CD4-positive, alpha-beta T cell treated with Interferon alpha-2 for 1 hour (primary cell): Measurements from ENCODE around the gene OTULIN.

ENCODE experiments used
- DNase-seq, 2 donors: peaks; one replicate each; pipeline ENCODE4 v3.0.0-alpha.2; 2020 to 2022

Gene OTULIN

DNA sequence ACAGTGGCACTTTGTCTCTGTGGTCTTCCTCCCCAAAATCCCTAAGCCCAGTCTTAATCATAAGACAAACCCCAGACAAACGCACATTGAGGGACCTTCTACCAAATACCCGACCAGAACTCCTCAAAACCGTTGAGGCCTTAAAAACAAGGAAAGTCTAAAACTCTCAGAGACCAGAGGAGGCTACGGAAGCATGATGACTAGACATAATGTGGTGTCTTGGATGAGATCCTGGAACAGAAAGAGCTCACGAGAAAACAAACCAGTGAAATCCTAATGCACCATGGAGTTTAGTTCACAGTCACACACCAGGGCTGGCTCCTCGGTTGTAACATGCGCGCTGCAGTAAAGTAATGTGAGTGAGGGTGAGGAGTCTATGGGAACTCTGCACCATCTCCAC is 58.4 kb downstream of the OTULIN start:
- no peak for DNase-seq

- DNase-seq = no peak
Measured at GRCh38 chr5:14723701-14724132, 59.2 kb downstream of the OTULIN start.

DNA sequence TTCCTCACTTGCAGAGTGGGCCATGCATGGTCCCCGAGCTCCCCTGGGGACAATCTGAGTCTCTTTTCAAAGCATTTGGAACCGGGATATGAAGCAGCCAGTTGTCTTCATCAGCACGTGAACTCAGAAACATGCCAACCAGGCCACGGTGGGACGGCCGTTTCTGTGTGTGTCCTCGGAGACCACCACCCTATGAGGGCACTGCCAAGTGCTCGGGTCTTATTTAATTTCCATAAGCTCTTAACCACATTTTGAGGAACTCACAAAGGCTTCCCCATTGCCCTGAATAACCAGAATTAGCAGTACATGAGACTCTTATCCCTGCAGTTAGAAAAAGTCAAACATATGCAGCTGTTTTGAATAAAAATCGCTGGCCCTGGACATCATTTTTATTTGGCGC is 60.1 kb downstream of the OTULIN start:
- DNase-seq = no peak

- DNase-seq = no peak
Measured at GRCh38 chr5:14726066-14726838, 61.7 kb downstream of the OTULIN start.

GRCh38 chr5:14727428-14727865 is 62.9 kb downstream of the OTULIN start:
- peak; percentile 61 to 74 for DNase-seq

GRCh38 chr5:14727928-14728458 is 63.5 kb downstream of the OTULIN start:
- no peak for DNase-seq

DNA sequence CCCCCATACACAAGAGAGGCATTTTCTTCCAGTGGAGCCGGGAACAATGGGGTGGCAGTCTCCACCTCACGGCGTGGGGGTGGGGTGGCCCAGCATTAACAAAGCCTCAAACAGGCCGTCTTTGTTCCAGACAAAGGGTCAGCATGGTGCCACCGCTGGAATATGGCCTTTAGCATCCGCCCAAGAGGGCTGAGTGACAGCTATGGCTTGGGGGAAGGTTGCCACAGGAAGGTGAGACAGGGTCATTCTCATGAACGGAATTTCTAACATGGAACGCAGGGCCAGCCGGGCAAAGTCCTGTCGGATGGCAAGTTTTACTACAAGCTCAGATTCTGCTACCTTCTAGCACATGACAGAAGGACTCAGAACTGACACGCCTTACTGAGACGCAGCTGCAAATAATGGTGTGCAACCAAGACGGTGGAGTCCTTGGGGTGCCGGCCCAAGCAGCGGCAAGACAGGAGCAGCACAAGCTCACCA is 64.0 kb downstream of the OTULIN start:
- no peak for DNase-seq

DNA sequence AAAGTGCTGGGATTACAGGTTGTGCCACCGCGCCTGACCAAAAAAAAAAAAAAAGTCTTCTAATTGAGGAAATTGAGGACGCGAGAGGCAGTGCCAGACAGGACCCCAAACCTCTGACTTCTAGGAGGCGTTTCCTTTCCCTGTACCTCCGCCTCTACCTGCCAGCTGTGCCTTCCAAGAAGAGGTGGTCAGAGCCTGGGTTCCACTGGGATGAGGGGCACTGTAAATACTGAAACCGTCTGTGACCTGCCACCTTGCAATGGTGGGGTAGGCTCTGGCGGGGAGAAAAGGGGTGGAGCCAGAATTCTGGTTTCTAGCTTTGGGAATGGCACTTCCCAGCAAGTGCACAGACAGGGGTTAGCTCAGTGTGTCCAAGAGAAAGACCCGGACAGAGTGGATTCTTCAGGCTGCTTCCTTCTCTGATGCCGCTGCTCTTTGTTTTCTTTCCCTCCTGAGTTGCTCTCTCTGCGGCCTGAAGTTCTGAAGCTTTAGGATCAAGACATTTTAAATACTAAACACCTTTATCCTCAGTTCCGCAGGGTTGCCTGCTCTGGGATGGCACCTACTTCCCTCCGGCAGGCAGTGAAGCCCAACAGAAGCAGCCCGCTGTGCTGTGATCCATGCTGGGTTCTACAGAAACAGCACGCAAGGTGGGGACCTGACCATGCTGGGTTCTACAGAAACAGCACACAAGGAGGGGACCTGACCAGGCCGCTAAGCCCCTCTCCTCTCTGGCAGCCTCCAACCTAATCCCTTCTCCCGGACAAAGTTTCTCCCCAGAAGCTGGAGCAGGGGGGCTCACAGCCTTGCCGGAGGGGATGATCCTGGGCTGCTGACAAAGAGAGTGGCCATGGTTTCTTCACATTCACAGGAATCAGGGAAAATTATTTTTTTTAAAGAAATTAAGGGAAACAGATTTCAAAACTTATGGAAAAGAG is 65.2 kb downstream of the OTULIN start:
- no peak for DNase-seq

GRCh38 chr5:14730466-14730865 is 65.9 kb downstream of the OTULIN start:
- DNase-seq = no peak

GRCh38 chr5:14730881-14731280 is 66.4 kb downstream of the OTULIN start:
- no peak for DNase-seq

DNA sequence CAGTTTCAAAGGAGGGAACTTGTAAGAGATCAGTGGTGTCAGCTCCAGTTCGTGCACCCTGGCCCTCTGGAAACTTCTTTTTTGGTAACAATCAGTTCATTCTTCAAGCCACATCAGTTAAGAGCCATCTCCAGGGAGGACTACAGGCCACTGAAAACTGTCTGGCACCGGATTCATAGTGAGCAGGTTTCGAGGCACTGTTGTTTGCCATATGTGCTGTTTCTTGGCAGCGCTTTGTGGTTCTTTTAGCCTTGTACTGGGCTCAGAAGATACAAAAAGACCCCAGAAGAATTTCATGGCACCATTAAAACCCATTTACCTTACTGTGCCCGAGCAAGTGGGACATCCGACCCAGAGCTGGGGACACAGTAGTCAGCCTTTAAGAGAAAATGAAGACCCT is 68.5 kb downstream of the OTULIN start:
- no peak for DNase-seq

- DNase-seq = no peak
Measured at GRCh38 chr5:14733661-14734060, 69.1 kb downstream of the OTULIN start.

GRCh38 chr5:14734396-14734795 is 69.9 kb downstream of the OTULIN start:
- DNase-seq = no peak

DNA sequence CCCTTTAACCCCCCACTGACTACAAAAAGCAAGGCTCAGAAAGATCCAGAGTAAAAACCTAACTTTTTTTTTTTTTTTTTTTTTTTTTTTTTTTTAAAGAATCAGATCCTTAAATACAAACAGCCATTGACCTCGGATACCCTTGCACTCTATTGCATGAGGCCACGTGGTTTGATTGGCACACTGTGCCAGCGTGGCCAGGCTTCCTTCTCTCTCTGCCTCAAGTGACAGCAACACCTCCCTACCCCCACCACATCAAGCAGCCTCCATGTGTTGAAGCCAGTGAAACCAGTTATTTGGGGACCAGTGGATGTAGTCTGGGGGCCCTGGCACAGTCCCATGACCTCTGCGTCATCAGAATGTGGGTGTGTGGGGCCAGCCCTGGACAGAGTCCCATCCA is 71.4 kb downstream of the OTULIN start:
- DNase-seq = no peak

GRCh38 chr5:14737291-14737690 is 72.8 kb downstream of the OTULIN start:
- DNase-seq = no peak

DNA sequence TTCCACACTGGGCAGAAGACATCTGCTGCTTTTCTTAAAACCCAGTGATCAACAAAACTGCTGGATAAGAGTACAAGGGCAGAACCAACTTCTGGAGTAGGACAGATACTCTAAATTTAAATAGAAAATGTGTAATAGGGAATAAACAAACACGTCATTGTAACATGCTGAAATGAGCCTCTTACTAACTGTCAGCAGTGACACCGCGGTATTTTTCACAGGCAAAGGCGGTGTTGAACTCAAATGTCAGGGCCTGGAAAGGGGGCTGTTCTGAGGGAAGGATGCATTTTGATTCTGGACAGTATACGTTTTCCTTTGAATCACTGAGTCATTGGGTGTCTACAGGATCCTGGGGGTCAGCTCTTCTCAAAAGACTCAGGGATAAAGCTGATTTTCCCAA is 73.5 kb downstream of the OTULIN start:
- DNase-seq = no peak

DNA sequence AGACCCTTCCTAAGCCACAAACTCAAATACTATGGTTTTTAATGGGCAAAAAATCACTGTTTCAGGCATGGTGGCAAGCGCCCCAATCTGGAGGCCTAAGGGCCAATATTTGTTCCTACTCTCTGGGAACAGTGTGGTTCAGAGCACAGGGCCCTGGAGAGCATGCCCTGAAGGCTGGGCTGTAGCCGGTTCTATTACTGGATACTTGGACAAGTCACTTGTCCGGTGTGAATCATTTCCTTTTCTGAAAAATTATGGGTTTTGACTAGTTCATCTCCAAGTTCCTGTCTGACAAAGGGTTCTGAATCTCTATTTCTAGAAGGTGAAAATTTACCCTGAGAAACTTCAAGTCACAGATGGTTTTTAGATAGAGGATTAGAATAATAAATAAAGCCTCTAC is 75.0 kb downstream of the OTULIN start:
- no peak for DNase-seq

DNA sequence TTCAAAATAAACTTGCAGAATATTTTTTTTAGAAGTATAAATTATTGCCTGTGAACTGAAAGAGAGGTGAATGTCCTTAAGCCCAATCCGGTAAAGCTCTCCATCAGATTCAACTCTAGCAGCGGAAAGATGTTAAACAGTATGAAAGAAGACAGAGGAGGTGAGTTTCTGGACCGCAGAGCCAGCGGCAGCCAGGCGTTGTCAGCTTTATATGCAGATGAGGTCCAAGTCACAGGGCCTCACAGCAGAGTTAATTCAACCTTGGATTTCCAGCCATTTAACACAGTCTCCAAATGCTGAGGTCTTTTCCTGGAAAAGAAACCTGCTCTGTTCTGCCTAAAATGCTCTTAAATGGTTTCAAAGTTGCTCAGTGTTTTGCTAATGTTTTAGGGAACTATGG is 75.5 kb downstream of the OTULIN start:
- no peak for DNase-seq

GRCh38 chr5:14741131-14741530 is 76.6 kb downstream of the OTULIN start:
- no peak for DNase-seq

GRCh38 chr5:14741801-14742440 is 77.4 kb downstream of the OTULIN start:
- DNase-seq = no peak

DNA sequence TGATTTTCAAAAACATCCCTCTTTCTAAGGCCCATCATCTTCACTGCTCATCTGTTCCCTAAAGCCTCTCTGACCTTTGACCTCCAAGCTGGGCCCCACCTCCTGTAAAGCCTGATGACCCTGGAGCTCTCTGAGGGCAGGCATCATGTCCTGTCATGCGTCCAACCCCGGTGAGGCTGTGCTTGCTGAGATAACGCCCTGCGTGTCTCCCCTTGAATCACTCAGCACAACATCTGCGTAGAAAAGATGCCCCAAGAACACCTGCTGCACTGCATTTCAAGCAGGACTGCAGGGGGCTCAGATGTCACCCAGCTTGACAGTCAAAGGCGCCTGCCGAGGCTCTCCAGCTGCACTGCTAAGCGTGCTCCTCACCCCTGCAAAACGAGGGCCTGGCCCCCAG is 78.0 kb downstream of the OTULIN start:
- DNase-seq = no peak

- DNase-seq = no peak
Measured at GRCh38 chr5:14743601-14744295, 79.2 kb downstream of the OTULIN start.
